A549 (cell line): ENCODE measurements around the gene LYPLA2.

ENCODE experiments used
- HMGXB4 ChIP-seq: fragments of 250-450 bp; sonication (Bioruptor Pico); IDR thresholded peaks from 2 replicates; pipeline ENCODE4 v1.5.0; 2021; ENCODE audit warnings: mild to moderate bottlenecking, moderate library complexity, borderline replicate concordance
- JUN ChIP-seq, 2 experiments: fragments of >200 bp; sonication (Bioruptor Twin); formaldehyde crosslinking; IDR thresholded peaks; 2 replicates in 1 of 2; 3 replicates in 1 of 2; pipeline ENCODE4 v1.6.1; 2016 to 2017
- POLR2A ChIP-seq: IDR thresholded peaks from 2 replicates; pipeline ENCODE4 v1.6.1; 2012; ENCODE audit warnings: mild to moderate bottlenecking, low read length
- RCOR1 ChIP-seq: fragments of 150-350 bp; IDR thresholded peaks from 2 replicates; pipeline ENCODE4 v1.6.1; 2014; ENCODE audit warnings: antibody characterized with exemption, low read length, low read depth
- RFX5 ChIP-seq: fragments of 450-650 bp; IDR thresholded peaks from 2 replicates; pipeline ENCODE4 v1.7.1; 2014; ENCODE audit warnings: antibody characterized with exemption, mild to moderate bottlenecking, moderate library complexity
- TF ChIP-seq, protein P1 (sequence below): fragments of 450-650 bp; IDR thresholded peaks from 2 replicates; pipeline ENCODE4 v1.6.1; 2014; ENCODE audit warnings: antibody characterized with exemption
- TF ChIP-seq, protein P2 (sequence below): fragments of 250-450 bp; sonication (Bioruptor Pico); IDR thresholded peaks from 2 replicates; pipeline ENCODE4 v1.5.0; 2020; ENCODE audit warnings: low read depth, mild to moderate bottlenecking, moderate library complexity
- TF ChIP-seq, protein P3 (sequence below): fragments of >200 bp; sonication (Bioruptor Twin); formaldehyde crosslinking; IDR thresholded peaks from 3 replicates; pipeline ENCODE4 v1.5.1; 2016

- no peak for TF ChIP-seq POLR2A
- TF ChIP-seq RFX5, result no peak
- TF ChIP-seq, protein P1, sequence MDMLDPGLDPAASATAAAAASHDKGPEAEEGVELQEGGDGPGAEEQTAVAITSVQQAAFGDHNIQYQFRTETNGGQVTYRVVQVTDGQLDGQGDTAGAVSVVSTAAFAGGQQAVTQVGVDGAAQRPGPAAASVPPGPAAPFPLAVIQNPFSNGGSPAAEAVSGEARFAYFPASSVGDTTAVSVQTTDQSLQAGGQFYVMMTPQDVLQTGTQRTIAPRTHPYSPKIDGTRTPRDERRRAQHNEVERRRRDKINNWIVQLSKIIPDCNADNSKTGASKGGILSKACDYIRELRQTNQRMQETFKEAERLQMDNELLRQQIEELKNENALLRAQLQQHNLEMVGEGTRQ, result no peak
- TF ChIP-seq RCOR1, result no peak
- TF ChIP-seq, protein P2, sequence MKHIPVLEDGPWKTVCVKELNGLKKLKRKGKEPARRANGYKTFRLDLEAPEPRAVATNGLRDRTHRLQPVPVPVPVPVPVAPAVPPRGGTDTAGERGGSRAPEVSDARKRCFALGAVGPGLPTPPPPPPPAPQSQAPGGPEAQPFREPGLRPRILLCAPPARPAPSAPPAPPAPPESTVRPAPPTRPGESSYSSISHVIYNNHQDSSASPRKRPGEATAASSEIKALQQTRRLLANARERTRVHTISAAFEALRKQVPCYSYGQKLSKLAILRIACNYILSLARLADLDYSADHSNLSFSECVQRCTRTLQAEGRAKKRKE (CRISPR knock-in tag), result no peak
- TF ChIP-seq, protein P3, sequence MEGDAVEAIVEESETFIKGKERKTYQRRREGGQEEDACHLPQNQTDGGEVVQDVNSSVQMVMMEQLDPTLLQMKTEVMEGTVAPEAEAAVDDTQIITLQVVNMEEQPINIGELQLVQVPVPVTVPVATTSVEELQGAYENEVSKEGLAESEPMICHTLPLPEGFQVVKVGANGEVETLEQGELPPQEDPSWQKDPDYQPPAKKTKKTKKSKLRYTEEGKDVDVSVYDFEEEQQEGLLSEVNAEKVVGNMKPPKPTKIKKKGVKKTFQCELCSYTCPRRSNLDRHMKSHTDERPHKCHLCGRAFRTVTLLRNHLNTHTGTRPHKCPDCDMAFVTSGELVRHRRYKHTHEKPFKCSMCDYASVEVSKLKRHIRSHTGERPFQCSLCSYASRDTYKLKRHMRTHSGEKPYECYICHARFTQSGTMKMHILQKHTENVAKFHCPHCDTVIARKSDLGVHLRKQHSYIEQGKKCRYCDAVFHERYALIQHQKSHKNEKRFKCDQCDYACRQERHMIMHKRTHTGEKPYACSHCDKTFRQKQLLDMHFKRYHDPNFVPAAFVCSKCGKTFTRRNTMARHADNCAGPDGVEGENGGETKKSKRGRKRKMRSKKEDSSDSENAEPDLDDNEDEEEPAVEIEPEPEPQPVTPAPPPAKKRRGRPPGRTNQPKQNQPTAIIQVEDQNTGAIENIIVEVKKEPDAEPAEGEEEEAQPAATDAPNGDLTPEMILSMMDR, result no peak
- no peak for TF ChIP-seq JUN (IDR thresholded peaks at IDR 0.05)
- TF ChIP-seq HMGXB4 (CRISPR knock-in tag), result no peak
Observed at GRCh38 chr1:23791516-23792047, 637 bp downstream of the LYPLA2 start.
